GM12873 (cell line): ENCODE data around the gene DAPP1.
A peak's percentile ranks its signal among the peaks of the same experiment; 100 is the strongest.

Experiments
- TF ChIP-seq, protein P1 (sequence below): IDR thresholded peaks from 2 replicates; pipeline ENCODE4 v1.5.1; 2012; ENCODE audit warnings: low read depth, mild to moderate bottlenecking, moderate library complexity, low read length, control low read depth; ENCODE audit not compliant: insufficient read depth; ENCODE audit errors: missing control alignments

Gene DAPP1

GRCh38 chr4:99872570-99872969, 55.9 kb downstream of the DAPP1 start:
- TF ChIP-seq, protein P1, sequence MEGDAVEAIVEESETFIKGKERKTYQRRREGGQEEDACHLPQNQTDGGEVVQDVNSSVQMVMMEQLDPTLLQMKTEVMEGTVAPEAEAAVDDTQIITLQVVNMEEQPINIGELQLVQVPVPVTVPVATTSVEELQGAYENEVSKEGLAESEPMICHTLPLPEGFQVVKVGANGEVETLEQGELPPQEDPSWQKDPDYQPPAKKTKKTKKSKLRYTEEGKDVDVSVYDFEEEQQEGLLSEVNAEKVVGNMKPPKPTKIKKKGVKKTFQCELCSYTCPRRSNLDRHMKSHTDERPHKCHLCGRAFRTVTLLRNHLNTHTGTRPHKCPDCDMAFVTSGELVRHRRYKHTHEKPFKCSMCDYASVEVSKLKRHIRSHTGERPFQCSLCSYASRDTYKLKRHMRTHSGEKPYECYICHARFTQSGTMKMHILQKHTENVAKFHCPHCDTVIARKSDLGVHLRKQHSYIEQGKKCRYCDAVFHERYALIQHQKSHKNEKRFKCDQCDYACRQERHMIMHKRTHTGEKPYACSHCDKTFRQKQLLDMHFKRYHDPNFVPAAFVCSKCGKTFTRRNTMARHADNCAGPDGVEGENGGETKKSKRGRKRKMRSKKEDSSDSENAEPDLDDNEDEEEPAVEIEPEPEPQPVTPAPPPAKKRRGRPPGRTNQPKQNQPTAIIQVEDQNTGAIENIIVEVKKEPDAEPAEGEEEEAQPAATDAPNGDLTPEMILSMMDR, result no peak

DNA sequence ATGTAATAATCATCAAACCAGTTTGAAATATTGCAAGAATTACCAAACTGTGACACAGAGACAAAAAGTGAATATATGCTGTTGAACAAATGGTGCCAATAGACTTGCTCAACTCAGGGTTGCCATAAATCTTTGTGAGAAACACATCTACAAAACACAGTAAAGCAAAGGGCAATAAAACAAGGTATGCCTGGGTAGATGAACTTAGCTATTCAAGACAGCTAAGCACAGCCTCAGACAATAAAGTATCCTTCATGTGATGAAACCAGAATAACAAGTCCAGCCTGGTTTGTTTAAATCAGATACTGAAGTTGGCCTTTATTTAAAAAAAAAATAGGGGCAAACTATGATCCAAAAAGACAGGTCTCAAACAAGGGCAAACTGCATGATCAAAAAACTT, 58.4 kb downstream of the DAPP1 start:
- TF ChIP-seq, protein P1, result no peak

- TF ChIP-seq, protein P1, result no peak
These were observed 60.3 kb downstream of the DAPP1 start for GRCh38 chr4:99876946-99877345.

GRCh38 chr4:99878604-99879003, 62.0 kb downstream of the DAPP1 start:
- TF ChIP-seq, protein P1, result no peak

DNA sequence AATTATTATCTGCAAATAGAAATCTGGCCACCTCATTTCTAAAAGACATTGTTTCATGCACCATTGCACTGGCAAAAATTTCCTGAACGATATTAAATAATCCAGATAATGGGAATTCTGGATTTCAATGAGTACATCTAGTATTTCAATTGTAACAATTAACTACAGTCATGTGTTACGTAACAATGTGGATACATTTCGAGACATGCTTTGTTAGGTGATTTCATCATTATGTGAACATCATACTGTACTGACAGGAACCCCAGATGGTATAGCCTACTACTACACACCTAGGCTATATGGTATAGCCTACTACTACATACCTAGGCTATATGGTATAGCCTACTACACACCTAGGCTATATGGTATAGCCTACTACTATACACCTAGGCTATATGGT, 62.8 kb downstream of the DAPP1 start:
- TF ChIP-seq, protein P1, result no peak

DNA sequence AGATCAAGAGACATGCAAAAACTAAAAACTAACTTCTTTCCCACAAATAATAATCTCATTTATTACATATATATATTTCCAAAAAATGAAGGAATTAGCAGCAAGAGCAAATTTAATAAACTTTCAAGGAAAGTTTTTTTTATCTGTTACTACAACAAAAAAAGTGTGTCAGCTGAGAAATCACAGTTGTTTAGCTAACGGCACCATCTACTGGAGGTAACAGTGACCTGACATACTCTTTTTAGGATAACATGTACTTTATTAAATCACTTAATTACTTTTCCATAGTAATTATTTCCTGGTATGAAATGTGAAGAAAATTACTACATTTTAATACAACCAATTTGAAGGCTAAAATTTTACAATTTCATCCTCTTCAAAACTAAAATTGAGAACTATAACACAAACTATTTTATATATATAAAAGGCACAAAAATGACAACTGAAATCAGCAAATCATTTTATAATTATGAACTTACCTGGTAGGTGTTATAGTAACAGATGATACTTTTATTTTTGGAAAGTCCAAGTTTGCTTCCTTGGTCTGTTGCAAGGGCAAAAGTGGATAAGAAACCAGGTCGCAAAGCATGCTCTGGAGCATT, 68.5 kb downstream of the DAPP1 start:
- TF ChIP-seq, protein P1, result peak; percentile 50

DNA sequence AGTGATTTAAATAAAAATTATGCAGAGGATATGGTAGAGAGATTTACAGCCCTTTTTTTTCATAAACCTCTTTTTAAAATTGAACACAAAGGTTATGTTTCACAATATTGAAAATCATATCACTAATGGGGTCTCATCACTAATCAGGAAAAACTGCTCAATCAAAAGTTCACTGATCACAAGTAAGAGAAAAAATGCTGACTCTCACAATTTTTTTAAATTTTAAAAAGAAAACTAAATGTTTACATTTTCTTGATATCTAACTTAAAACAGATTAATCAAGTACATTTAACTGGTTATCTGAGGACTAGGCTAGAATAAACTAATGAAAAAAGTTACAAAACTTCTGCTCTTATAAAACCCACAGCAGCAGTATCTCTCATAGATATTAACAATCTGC, 69.1 kb downstream of the DAPP1 start:
- TF ChIP-seq, protein P1, result no peak
